ENCODE data around the gene BTK. TPM values are rescaled to one million over a fixed set of nuclear protein-coding genes. Genes with fewer than 3 reads are reported as not detected.
"Not testable (repeated sequence)": the region's sequence is repeated elsewhere in the genome, so short reads cannot be mapped to it uniquely, and the experiment has no call there.

BTK gene
- total and polyA plus RNA-seq, 5 experiments from 2014 or later = 0.12 to 9.8 (median 0.20) TPM

DNA sequence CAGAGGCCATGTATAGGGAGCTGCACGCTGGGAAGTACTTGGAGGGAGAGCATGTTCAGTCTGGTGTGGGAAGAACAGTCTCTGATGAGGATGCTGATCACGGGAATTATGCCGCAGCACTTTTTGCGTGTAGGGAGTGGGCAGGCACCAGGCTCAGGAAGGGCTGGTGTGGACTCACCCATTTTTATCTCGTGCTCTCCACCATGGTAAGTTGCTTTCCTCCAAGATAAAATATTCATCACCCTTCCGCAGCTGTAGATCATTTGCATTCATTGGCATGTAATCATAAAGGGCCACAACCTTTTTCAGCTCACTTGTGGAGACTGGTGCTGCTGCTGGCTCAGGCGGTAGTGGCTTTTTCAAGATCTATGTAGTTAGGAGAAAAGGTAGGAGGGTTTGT lies 25.6 kb downstream of the BTK start:
- Mint-ChIP-seq H3K27ac (no peak overlapping the region), H3K36me3 (no peaks in the 10 kb centered on the region)

GRCh38 chrX:101359966-101360365 lies 26.0 kb downstream of the BTK start:
- no peaks in the 10 kb centered on the region for H3K36me3 Mint-ChIP-seq
- peaks cover 0 to 5% (median under 1%) of the 10 kb centered on the region in 4 donors for H3K4me1 Mint-ChIP-seq
- DNase-seq (no peak), ATAC-seq (no peak)
- no peak overlapping the region for H3K4me3 Mint-ChIP-seq
- no peak overlapping the region for H3K27ac Mint-ChIP-seq
- H3K9me3 Mint-ChIP-seq = no peaks in the 10 kb centered on the region
- POLR2A ChIA-PET = no interaction called here
- H3K27me3 Mint-ChIP-seq = peaks cover 0 to 1% (median 0%) of the 10 kb centered on the region in 5 donors

More for the DNA sequence above, 25.6 kb downstream of the BTK start:
- Mint-ChIP-seq H3K27me3 (peaks cover 0 to 1% (median 0%) of the 10 kb centered on the region in 5 donors), H3K4me3 (no peak overlapping the region), H3K4me1 (peaks cover 0 to 5% (median under 1%) of the 10 kb centered on the region in 4 donors), H3K9me3 (no peaks in the 10 kb centered on the region)
- DNase-seq = no peak
- POLR2A ChIA-PET = no interaction called here
- no peak for ATAC-seq

DNA sequence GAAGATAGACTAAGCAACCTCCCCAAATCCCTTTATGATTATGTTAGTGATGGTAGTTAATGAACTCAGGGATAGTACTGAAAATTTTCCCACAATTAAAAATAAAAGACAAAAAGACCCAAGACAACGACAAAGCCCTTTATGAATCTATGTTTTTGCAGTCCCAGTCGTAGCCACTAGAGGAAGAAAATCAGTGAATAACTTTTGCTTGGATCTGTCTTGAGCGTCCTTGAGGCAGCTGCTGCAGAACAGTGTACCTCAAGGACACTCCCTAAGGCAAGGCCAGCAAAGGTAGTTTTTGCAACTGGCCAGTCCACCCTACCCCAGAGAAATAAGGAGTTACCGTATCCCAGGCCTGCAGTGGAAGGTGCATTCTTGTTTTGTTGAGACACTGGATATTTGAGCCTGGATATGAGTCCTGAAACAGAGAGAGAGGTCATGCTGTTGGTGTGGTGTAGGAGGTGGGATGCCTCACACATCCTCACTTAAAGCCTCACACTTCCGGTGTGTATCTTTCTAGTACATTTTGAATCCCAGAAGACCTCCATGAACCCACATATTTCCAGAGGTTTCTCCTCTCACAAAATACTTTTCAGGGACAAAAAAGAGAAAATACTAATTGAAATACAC lies 28.7 kb downstream of the BTK start:
- POLR2A ChIA-PET = no interaction called here
- no peaks in the 10 kb centered on the region for H3K36me3 Mint-ChIP-seq
- H3K4me1 Mint-ChIP-seq = peaks cover 0 to 5% (median under 1%) of the 10 kb centered on the region in 4 donors
- H3K9me3 Mint-ChIP-seq = no peaks in the 10 kb centered on the region
- peaks cover 0 to 1% (median 0%) of the 10 kb centered on the region in 5 donors for H3K27me3 Mint-ChIP-seq
- DNase-seq (no peak), ATAC-seq (no peak)
- no peak overlapping the region for H3K4me3 Mint-ChIP-seq
- H3K27ac Mint-ChIP-seq = no peak overlapping the region

DNA sequence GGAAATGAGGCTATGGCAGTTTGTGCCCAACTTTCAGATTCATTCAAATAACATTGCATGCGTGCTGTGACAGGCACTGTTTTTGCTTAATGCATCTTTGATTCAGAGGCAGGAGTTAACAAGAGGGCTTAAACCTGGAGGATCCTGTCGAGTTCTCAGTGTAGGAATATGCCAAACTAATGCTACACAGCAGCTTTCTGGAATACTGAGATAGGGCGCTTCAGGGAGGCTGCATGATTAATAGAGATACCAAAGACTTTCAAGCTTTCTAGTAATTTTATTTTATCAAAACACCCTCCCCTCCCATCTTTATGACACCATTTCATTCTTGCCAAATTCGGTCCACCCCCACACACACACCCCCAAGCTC lies 36.8 kb downstream of the BTK start:
- POLR2A ChIA-PET = interaction anchor here (2.4 kb wide), 1 partner anchor 42 kb away, joined by 11 read pairs; the partner anchor contains the start of gene RPL36A
- Mint-ChIP-seq H3K27me3 (no peaks in the 10 kb centered on the region), H3K4me3 (peak overlapping the region; percentile 86 to 93 (median 91)), H3K36me3 (peaks cover 0 to 12% (median 2%) of the 10 kb centered on the region in 3 donors), H3K4me1 (peaks cover 0 to 27% (median 12%) of the 10 kb centered on the region in 4 donors), H3K9me3 (no peaks in the 10 kb centered on the region), H3K27ac (peak overlapping the region; percentile 67 to 96 (median 94))
- ATAC-seq (no peak), DNase-seq (no peak)

- Mint-ChIP-seq H3K4me3 (peak within 1 kb of the TSS; percentile 86 to 93 (median 91)), H3K9me3 (no peaks in the 10 kb centered on the region), H3K36me3 (peaks cover 0 to 15% (median 4%) of the 10 kb centered on the region in 3 donors), H3K27ac (peak within 1 kb of the TSS; percentile 67 to 96 (median 94)), H3K4me1 (peaks cover 0 to 27% (median 13%) of the 10 kb centered on the region in 4 donors), H3K27me3 (no peaks in the 10 kb centered on the region)
- POLR2A ChIA-PET = interaction anchor here (0.6 to 2.4 kb wide), 2 partner anchors 42 to 59 kb away, joined by 3 to 11 read pairs; partner anchors contain the start of genes GLA and RPL36A
- DNase-seq (peak; percentile 62 to 85 (median 70)), ATAC-seq (peak; percentile 98 to 99)
These were observed 37.4 kb downstream of the BTK start, which contains the start of gene TIMM8A for GRCh38 chrX:101348452-101349192. Gene TIMM8A (minus strand): TSS chrX:101348742. CDS start chrX:101348664, 78 bp downstream.

DNA sequence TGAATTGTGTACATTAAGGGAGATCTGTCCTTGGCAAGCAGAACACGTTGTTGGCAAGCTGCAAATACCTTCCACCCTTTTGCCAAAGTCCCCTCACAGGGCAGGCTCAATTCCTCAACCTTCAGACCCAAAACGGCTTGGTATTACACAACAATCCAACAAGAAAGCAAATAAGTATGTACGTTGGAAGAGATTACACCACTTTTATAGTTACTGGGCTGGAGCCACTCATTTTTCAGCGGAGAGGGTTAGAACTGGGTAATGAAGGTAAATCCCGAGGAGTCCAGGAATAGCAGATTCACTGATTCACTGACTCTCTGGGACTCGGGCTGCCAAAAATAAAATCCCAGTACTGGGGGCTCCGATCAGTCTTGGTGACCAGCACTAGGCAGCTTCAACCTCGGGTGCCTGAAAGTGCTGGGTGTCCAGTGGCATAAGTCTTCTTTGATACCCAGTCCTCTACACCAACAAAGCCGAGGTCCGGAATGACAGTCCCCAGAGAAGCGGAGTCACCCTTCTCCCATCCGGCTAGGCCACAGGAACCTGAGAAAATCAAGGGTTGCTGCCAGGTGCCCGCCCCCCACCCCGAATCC lies 38.0 kb downstream of the BTK start:
- Mint-ChIP-seq H3K4me3 (peak overlapping the region; percentile 86 to 93 (median 91)), H3K27ac (peak overlapping the region; percentile 51 to 96 (median 94)), H3K27me3 (no peaks in the 10 kb centered on the region), H3K4me1 (peaks cover 0 to 27% (median 13%) of the 10 kb centered on the region in 4 donors), H3K36me3 (peaks cover 0 to 15% (median 4%) of the 10 kb centered on the region in 3 donors), H3K9me3 (no peaks in the 10 kb centered on the region)
- POLR2A ChIA-PET = interaction anchor here (0.6 to 2.4 kb wide), 2 partner anchors 43 to 59 kb away, joined by 3 to 11 read pairs; partner anchors contain the start of genes GLA and RPL36A
- DNase-seq = peak in 2 of 10 donors; percentile 2 to 3
- ATAC-seq = no peak

GRCh38 chrX:101337776-101338271 lies 48.2 kb downstream of the BTK start:
- no peak for ATAC-seq
- H3K27ac Mint-ChIP-seq = no peak overlapping the region
- peaks cover 0 to 2% (median 0%) of the 10 kb centered on the region in 3 donors for H3K36me3 Mint-ChIP-seq
- H3K4me3 Mint-ChIP-seq = no peak overlapping the region
- H3K9me3 Mint-ChIP-seq = peaks cover 0 to 7% (median 0%) of the 10 kb centered on the region in 9 donors
- POLR2A ChIA-PET = no interaction called here
- peaks cover 0 to 1% (median 0%) of the 10 kb centered on the region in 4 donors for H3K4me1 Mint-ChIP-seq
- no peaks in the 10 kb centered on the region for H3K27me3 Mint-ChIP-seq
- DNase-seq = no peak

- H3K27me3 Mint-ChIP-seq, H3K9me3 Mint-ChIP-seq, POLR2A ChIA-PET, H3K4me1 Mint-ChIP-seq, ATAC-seq, H3K4me3 Mint-ChIP-seq, H3K27ac Mint-ChIP-seq, H3K36me3 Mint-ChIP-seq, DNase-seq: not testable (repeated sequence)
These were observed 51.7 kb downstream of the BTK start for GRCh38 chrX:101334310-101334709.

- H3K9me3 Mint-ChIP-seq, H3K27ac Mint-ChIP-seq, ATAC-seq, POLR2A ChIA-PET, H3K4me1 Mint-ChIP-seq, H3K27me3 Mint-ChIP-seq, H3K4me3 Mint-ChIP-seq, H3K36me3 Mint-ChIP-seq, DNase-seq: not testable (repeated sequence)
These were observed 59.4 kb downstream of the BTK start for GRCh38 chrX:101326600-101326999.

DNA sequence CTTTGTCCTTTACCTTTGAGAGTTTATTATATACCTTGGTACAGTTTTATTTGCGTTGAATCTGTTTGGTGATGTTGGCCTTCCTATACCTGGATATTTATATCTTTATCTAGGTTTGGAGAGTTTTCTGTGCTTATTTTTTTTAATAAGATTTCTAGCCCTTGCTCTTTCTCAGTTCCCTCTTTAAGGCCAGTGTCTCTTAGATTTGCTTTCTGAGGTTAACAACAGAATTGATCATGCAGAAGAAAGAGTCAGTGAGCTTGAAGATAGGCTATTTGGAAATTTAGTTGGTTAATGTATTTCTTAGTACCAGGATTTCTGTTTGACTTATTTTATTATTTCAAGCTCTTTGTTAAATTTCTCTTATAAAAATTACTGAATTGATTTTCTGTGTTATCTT lies 82.2 kb downstream of the BTK start:
- Mint-ChIP-seq H3K27ac (no peak overlapping the region), H3K4me1 (peaks cover 0 to 3% (median 0%) of the 10 kb centered on the region in 4 donors), H3K36me3 (no peaks in the 10 kb centered on the region), H3K4me3 (no peak overlapping the region), H3K9me3 (peaks cover 0 to 5% (median 0%) of the 10 kb centered on the region in 9 donors), H3K27me3 (no peaks in the 10 kb centered on the region)
- ATAC-seq (no peak), DNase-seq (no peak)
- POLR2A ChIA-PET = no interaction called here
